Panc1 (cell line): ENCODE measurements around the gene NCKAP5.

Experiments used
- POLR2AphosphoS5 ChIP-seq: IDR thresholded peaks from 2 replicates; pipeline ENCODE4 v1.6.1; 2012; ENCODE audit warnings: mild to moderate bottlenecking, low read depth, low read length, moderate library complexity
- REST ChIP-seq, 2 experiments: IDR thresholded peaks; 2 replicates each; pipeline ENCODE4 v1.6.1; 2011 to 2012; ENCODE audit warnings: low read depth in 2 of 2, control low read depth in 1 of 2, low read length in 1 of 2, mild to moderate bottlenecking in 1 of 2, moderate library complexity in 1 of 2; ENCODE audit not compliant: insufficient read depth in 1 of 2
- SIN3A ChIP-seq: IDR thresholded peaks from 2 replicates; pipeline ENCODE4 v1.6.1; 2012; ENCODE audit warnings: low read depth, mild to moderate bottlenecking, low read length, moderate library complexity, borderline replicate concordance; ENCODE audit not compliant: insufficient read depth
- TCF7L2 ChIP-seq: IDR thresholded peaks from 2 replicates; pipeline ENCODE4 v1.6.1; 2011; ENCODE audit warnings: mild to moderate bottlenecking, low read depth, low read length, inconsistent platforms
- TF ChIP-seq, protein P1 (sequence below): fragments of 450-650 bp; IDR thresholded peaks from 2 replicates; pipeline ENCODE4 v1.5.1; 2017; ENCODE audit warnings: mild to moderate bottlenecking

DNA sequence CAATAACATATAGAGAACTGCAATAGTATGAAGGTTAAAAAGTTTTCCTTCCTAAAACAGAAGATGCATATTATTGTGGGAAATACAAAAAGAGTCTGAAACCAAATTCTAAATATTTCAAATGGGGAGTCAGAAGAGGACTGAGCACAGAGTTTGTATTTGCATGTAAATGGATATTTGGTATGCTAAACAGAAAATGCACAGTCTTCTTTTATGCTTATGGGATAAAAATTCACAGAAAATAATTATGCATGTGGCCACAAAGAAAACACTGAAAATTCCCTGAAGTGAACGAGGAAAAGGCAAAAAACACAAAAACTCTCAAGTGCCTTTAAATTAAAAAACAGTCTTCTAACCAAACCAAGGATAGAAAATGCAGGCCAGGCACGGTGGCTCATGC, 142.7 kb downstream of the NCKAP5 start:
- TF ChIP-seq TCF7L2: no peak
- TF ChIP-seq, protein P1, sequence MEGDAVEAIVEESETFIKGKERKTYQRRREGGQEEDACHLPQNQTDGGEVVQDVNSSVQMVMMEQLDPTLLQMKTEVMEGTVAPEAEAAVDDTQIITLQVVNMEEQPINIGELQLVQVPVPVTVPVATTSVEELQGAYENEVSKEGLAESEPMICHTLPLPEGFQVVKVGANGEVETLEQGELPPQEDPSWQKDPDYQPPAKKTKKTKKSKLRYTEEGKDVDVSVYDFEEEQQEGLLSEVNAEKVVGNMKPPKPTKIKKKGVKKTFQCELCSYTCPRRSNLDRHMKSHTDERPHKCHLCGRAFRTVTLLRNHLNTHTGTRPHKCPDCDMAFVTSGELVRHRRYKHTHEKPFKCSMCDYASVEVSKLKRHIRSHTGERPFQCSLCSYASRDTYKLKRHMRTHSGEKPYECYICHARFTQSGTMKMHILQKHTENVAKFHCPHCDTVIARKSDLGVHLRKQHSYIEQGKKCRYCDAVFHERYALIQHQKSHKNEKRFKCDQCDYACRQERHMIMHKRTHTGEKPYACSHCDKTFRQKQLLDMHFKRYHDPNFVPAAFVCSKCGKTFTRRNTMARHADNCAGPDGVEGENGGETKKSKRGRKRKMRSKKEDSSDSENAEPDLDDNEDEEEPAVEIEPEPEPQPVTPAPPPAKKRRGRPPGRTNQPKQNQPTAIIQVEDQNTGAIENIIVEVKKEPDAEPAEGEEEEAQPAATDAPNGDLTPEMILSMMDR: no peak
- TF ChIP-seq REST (IDR thresholded peaks at IDR 0.05; ENCODE audit: insufficient read depth in 1 of 2, low read depth in 2 of 2, low read length in 1 of 2): no peak
- no peak for TF ChIP-seq POLR2AphosphoS5
- no peak for TF ChIP-seq SIN3A
